SK-N-SH (cell line): Measurements from ENCODE around the gene ITGA2. TPM values are rescaled to one million over a fixed set of nuclear protein-coding genes. Genes with fewer than 3 reads are reported as not detected.

ENCODE experiments used
- CTCF ChIA-PET: fragments of 300-600, 350-600 bp; formaldehyde crosslinking; extraction: SDS; loops from one replicate; lab custom pipeline; 2021; lab: Yijun Ruan, JAX
- POLR2A ChIA-PET: fragments of 350-600 bp; sonication (Branson Sonifier 250); formaldehyde crosslinking; extraction: SDS; loops from one replicate; lab custom pipeline; 2020; ENCODE audit warnings: antibody characterized with exemption, inconsistent platforms; lab: Yijun Ruan, JAX
- DNase-seq: peaks from one replicate; pipeline ENCODE4 v3.0.0; 2012
- H2AFZ ChIP-seq: fragments of 200-600 bp; sonication (generic); 2 replicates; pipeline ENCODE4 v1.8.1; 2016; ENCODE audit warnings: antibody characterized with exemption, mild to moderate bottlenecking, low read depth
- H3F3A ChIP-seq: fragments of 200-600 bp; sonication (generic); replicated peaks from 2 replicates; pipeline ENCODE3; 2016; ENCODE audit warnings: antibody characterized with exemption, mild to moderate bottlenecking; ENCODE audit not compliant: insufficient read depth
- H3K27ac ChIP-seq, 2 experiments: fragments of 200-500 bp in 1 of 2; fragments of 200-600 bp in 1 of 2; sonication (Bioruptor generic) in 1 of 2; sonication (generic), shearing (Covaris generic) in 1 of 2; 2 replicates each; pipeline versions ENCODE4 v1.5.1 to v1.6.1; 2014 to 2016; ENCODE audit warnings: low read depth in 2 of 2, inconsistent platforms in 1 of 2, low read length in 1 of 2, mild to moderate bottlenecking in 1 of 2, mixed read lengths in 1 of 2
- H3K27me3 ChIP-seq: fragments of 200-600 bp; sonication (generic), shearing (Covaris generic); 2 replicates; pipeline ENCODE4 v1.6.1; 2016; ENCODE audit warnings: mixed run types; ENCODE audit not compliant: insufficient read depth
- H3K36me3 ChIP-seq, 2 experiments: fragments of 200-500 bp in 1 of 2; fragments of 200-600 bp in 1 of 2; sonication (Bioruptor generic) in 1 of 2; sonication (generic) in 1 of 2; replicated peaks in 1 of 2; 2 replicates each; pipeline versions ENCODE3 to v1.5.1; 2014 to 2016; ENCODE audit warnings: low read length in 1 of 2, mild to moderate bottlenecking in 1 of 2; ENCODE audit not compliant: insufficient read depth in 2 of 2, control insufficient read depth in 1 of 2
- H3K4me1 ChIP-seq, 2 experiments: fragments of 200-500 bp in 1 of 2; fragments of 200-600 bp in 1 of 2; sonication (Bioruptor generic) in 1 of 2; sonication (generic), shearing (Covaris generic) in 1 of 2; 2 replicates each; pipeline versions ENCODE4 v1.5.1 to v1.6.1; 2014 to 2016; ENCODE audit warnings: low read depth in 1 of 2, low read length in 1 of 2, mixed run types in 1 of 2; ENCODE audit not compliant: insufficient read depth in 2 of 2, control insufficient read depth in 1 of 2
- H3K4me2 ChIP-seq: fragments of 200-600 bp; sonication (generic), shearing (Covaris generic); 2 replicates; pipeline ENCODE4 v1.6.1; 2017; ENCODE audit warnings: mixed run types
- H3K4me3 ChIP-seq, 2 experiments: fragments of 200-500 bp in 1 of 2; fragments of 200-600 bp in 1 of 2; sonication (Bioruptor generic) in 1 of 2; sonication (generic), shearing (Covaris generic) in 1 of 2; 2 replicates each; pipeline versions ENCODE4 v1.5.1 to v1.8.1; 2014 to 2016; ENCODE audit warnings: low read depth in 2 of 2, inconsistent platforms in 1 of 2, low read length in 1 of 2, mild to moderate bottlenecking in 1 of 2, mixed read lengths in 1 of 2, moderate library complexity in 1 of 2
- H3K79me2 ChIP-seq: fragments of 200-600 bp; sonication (generic); 2 replicates; pipeline ENCODE4 v1.8.1; 2017; ENCODE audit warnings: mild to moderate bottlenecking; ENCODE audit not compliant: insufficient read depth
- H3K9ac ChIP-seq: fragments of 200-600 bp; sonication (generic); 2 replicates; pipeline ENCODE4 v1.6.1; 2017; ENCODE audit warnings: mixed run types
- H3K9me2 ChIP-seq: fragments of 200-600 bp; sonication (generic); 2 replicates; pipeline ENCODE4 v1.6.1; 2017; ENCODE audit warnings: mixed run types
- H3K9me3 ChIP-seq: fragments of 200-600 bp; sonication (generic); 2 replicates; pipeline ENCODE4 v1.6.1; 2017; ENCODE audit warnings: mixed run types, mild to moderate bottlenecking, moderate library complexity
- H4K20me1 ChIP-seq: fragments of 200-600 bp; sonication (generic); 2 replicates; pipeline ENCODE4 v1.6.1; 2017; ENCODE audit warnings: mild to moderate bottlenecking, mixed run types; ENCODE audit not compliant: insufficient read depth
- CHD2 ChIP-seq: fragments of 150-350 bp; IDR thresholded peaks from 2 replicates; pipeline ENCODE4 v1.6.1; 2018; ENCODE audit warnings: low read length; ENCODE audit not compliant: partially characterized antibody
- CTCF ChIP-seq: fragments of 200-600 bp; sonication (generic); IDR thresholded peaks from 2 replicates; pipeline ENCODE4 v1.6.1; 2017; ENCODE audit warnings: antibody characterized with exemption, mild to moderate bottlenecking, moderate library complexity
- ELF1 ChIP-seq: IDR thresholded peaks from 2 replicates; pipeline ENCODE4 v1.4.0; 2012
- EP300 ChIP-seq, 2 experiments: IDR thresholded peaks; 2 replicates each; pipeline versions ENCODE4 v1.4.0 to v1.6.1; 2012; ENCODE audit warnings: borderline replicate concordance in 1 of 2, low read depth in 1 of 2, low read length in 1 of 2
- EZH2phosphoT487 ChIP-seq: fragments of 200-600 bp; sonication (generic); IDR thresholded peaks from 2 replicates; pipeline ENCODE4 v1.6.1; 2017; ENCODE audit warnings: low read depth, mixed run types, mild to moderate bottlenecking, antibody characterized with exemption, moderate library complexity, borderline replicate concordance
- FOXJ3 ChIP-seq: sonication (generic); formaldehyde crosslinking; IDR thresholded peaks from 2 replicates; pipeline ENCODE4 v1.5.1; 2020; ENCODE audit warnings: mild to moderate bottlenecking, missing genetic modification reagents
- FOXM1 ChIP-seq: IDR thresholded peaks from 2 replicates; pipeline ENCODE4 v1.4.0; 2012; ENCODE audit warnings: low read depth, mild to moderate bottlenecking
- GATA2 ChIP-seq: sonication (generic); formaldehyde crosslinking; IDR thresholded peaks from 2 replicates; pipeline ENCODE4 v1.5.0; 2020; ENCODE audit warnings: mild to moderate bottlenecking, missing genetic modification reagents
- JUND ChIP-seq: IDR thresholded peaks from 2 replicates; pipeline ENCODE4 v1.4.0; 2012
- MXI1 ChIP-seq: IDR thresholded peaks from 2 replicates; pipeline ENCODE4 v1.6.1; 2012; ENCODE audit warnings: mild to moderate bottlenecking, low read depth, low read length, improper control_type of control experiment
- NRF1 ChIP-seq: IDR thresholded peaks from 2 replicates; pipeline ENCODE4 v1.6.1; 2012; ENCODE audit warnings: low read depth, mild to moderate bottlenecking, low read length
- POLR2AphosphoS5 ChIP-seq: IDR thresholded peaks from 2 replicates; pipeline ENCODE4 v1.6.1; 2012; ENCODE audit warnings: low read depth, low read length
- RCOR1 ChIP-seq: fragments of 150-350 bp; IDR thresholded peaks from 2 replicates; pipeline ENCODE4 v1.6.1; 2017; ENCODE audit warnings: antibody characterized with exemption, low read length
- REST ChIP-seq: IDR thresholded peaks from 2 replicates; pipeline ENCODE4 v1.6.1; 2012; ENCODE audit warnings: mild to moderate bottlenecking, low read depth, low read length, moderate library complexity
- RXRA ChIP-seq: IDR thresholded peaks from 2 replicates; pipeline ENCODE4 v1.4.0; 2012; ENCODE audit warnings: low read depth, mild to moderate bottlenecking, borderline replicate concordance
- SIN3A ChIP-seq: IDR thresholded peaks from 2 replicates; pipeline ENCODE4 v1.6.1; 2012; ENCODE audit warnings: low read depth, mild to moderate bottlenecking, low read length, moderate library complexity, borderline replicate concordance
- TAF1 ChIP-seq: IDR thresholded peaks from 2 replicates; pipeline ENCODE4 v1.6.1; 2012; ENCODE audit warnings: low read depth, mild to moderate bottlenecking, low read length, moderate library complexity, borderline replicate concordance
- TEAD4 ChIP-seq: IDR thresholded peaks from 2 replicates; pipeline ENCODE4 v1.4.0; 2012; ENCODE audit warnings: mild to moderate bottlenecking, borderline replicate concordance; ENCODE audit not compliant: insufficient read depth
- USF2 ChIP-seq: fragments of 150-350 bp; IDR thresholded peaks from 2 replicates; pipeline ENCODE4 v1.6.1; 2017; ENCODE audit warnings: antibody characterized with exemption, low read length, low read depth, borderline replicate concordance
- YY1 ChIP-seq: IDR thresholded peaks from 2 replicates; pipeline ENCODE4 v1.4.0; 2012; ENCODE audit warnings: low read depth, mild to moderate bottlenecking
- WGBS: methylation state at CpG from one replicate; pipeline ENCODE4 v1.1.6; 2017; ENCODE audit warnings: low lambda C conversion rate; 5-methylcytosine and 5-hydroxymethylcytosine counted together
- polyA plus RNA-seq, 3 experiments: library from polyadenylated mRNA; depleted of rRNA; stranded (reverse); fragments of >200 nt; gene quantifications; 2 replicates each; pipeline ENCODE4 v1.2.3, GENCODE V29; 2012
- TF ChIP-seq, protein P1 (sequence below): IDR thresholded peaks from 2 replicates; pipeline ENCODE4 v1.4.0; 2012; ENCODE audit warnings: low read depth
- TF ChIP-seq, protein P2 (sequence below): IDR thresholded peaks from 2 replicates; pipeline ENCODE4; 2012
- TF ChIP-seq, protein P3 (sequence below): IDR thresholded peaks from 2 replicates; pipeline ENCODE4 v1.4.0; 2012; ENCODE audit warnings: low read depth, borderline replicate concordance

The ITGA2 gene
- polyA plus RNA-seq, 1 of the 3 experiments (the other 2 are of a cell fraction) = 38.2 TPM

DNA sequence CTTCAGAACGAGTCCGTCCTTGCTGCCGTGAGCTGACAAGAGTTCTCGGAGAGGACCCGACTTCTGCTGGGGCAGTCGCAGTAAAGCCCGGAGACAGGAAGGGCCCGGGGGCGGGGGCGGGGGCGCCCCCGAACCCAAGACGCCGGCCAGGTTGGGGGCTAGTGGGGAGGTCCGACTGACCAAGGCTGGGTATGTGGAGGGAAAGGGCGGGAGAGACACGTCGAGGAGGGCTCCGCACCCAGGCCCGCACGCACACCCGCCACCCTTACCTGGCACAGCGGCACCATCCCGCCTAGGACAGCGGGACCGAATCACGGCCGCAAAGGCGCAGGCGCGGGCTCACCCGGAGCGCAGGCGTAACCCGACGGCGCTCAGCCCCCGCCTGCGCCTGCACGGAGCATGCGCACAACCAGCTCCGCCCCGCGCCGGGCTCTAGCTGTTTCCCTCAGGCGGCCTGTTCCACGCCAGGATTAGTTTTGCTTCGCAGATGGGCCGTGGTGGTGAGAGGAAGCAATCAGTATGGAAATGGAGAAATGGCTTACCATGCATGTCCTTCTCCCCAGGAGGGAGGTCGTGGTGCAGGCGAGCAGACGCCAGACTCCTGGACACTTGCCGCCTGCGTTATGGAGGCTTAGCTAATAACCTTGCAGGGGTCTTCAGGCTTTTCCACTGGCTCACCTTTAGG is 120.4 kb downstream of the ITGA2 start, which contains the start of gene MOCS2:
TSS of gene MOCS2 (minus strand) at position 315 of the 685 bp plus-strand sequence. CDS start 2,583 bp downstream, outside the sequence.
- peak; percentile 98 for DNase-seq
- Histone ChIP-seq H3K4me2 (peak within 1 kb of the TSS; percentile 86), H3K27ac (peak within 1 kb of the TSS in 1 of 2 experiments; percentile 89; a peak in 3 of 4 replicates), H3K9me2 (no peaks in the 10 kb centered on the region), H3K27me3 (no peaks in the 10 kb centered on the region), H3K4me3 (peak within 1 kb of the TSS; percentile 75 to 84), H2AFZ (peak within 1 kb of the TSS; percentile 75), H3F3A (peaks cover 11% of the 10 kb centered on the region), H4K20me1 (no peaks in the 10 kb centered on the region), H3K9ac (peak within 1 kb of the TSS; percentile 56), H3K79me2 (peaks cover 35% of the 10 kb centered on the region), H3K9me3 (no peaks in the 10 kb centered on the region), H3K4me1 (peaks cover 6 to 9% of the 10 kb centered on the region in 2 experiments; a peak in 2 of 4 replicates), H3K36me3 (peaks cover 4 to 26% of the 10 kb centered on the region in 2 experiments)
- ChIA-PET CTCF (interaction anchor here (1.5 to 1.7 kb wide), 4 partner anchors 11 to 1119 kb away, joined by 3 to 6 read pairs (median 4); no protein-coding TSS in a partner anchor), POLR2A (no interaction called here)
- WGBS = 3% methylated on average over 28 of the region's 54 CpGs
- TF ChIP-seq EP300 (IDR thresholded peaks at IDR 0.05; ENCODE audit: borderline replicate concordance in 1 of 2, low read depth in 1 of 2, low read length in 1 of 2) (no peak), FOXM1 (no peak), REST (no peak), FOXJ3 (CRISPR knock-in tag) (no peak), RXRA (no peak), EZH2phosphoT487 (no peak), JUND (no peak), MXI1 (peak; percentile 79; the same call in 1 of the 2 replicates), CTCF (no peak), POLR2AphosphoS5 (peak; percentile 93), TEAD4 (no peak), YY1 (0 out of 2 replicates have a peak, but pooled peaks have one; percentile 16), USF2 (no peak), SIN3A (no peak; the same call in 1 of the 2 replicates), ELF1 (no peak), GATA2 (CRISPR knock-in tag) (no peak), NRF1 (peak; percentile 96), RCOR1 (no peak), TAF1 (peak; percentile 82), CHD2 (no peak)
- TF ChIP-seq, protein P1, sequence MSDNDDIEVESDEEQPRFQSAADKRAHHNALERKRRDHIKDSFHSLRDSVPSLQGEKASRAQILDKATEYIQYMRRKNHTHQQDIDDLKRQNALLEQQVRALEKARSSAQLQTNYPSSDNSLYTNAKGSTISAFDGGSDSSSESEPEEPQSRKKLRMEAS = peak; percentile 58; the same call in 1 of the 2 replicates
- TF ChIP-seq, protein P2, sequence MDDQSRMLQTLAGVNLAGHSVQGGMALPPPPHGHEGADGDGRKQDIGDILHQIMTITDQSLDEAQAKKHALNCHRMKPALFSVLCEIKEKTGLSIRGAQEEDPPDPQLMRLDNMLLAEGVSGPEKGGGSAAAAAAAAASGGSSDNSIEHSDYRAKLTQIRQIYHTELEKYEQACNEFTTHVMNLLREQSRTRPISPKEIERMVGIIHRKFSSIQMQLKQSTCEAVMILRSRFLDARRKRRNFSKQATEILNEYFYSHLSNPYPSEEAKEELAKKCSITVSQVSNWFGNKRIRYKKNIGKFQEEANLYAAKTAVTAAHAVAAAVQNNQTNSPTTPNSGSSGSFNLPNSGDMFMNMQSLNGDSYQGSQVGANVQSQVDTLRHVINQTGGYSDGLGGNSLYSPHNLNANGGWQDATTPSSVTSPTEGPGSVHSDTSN = no peak
- TF ChIP-seq, protein P3, sequence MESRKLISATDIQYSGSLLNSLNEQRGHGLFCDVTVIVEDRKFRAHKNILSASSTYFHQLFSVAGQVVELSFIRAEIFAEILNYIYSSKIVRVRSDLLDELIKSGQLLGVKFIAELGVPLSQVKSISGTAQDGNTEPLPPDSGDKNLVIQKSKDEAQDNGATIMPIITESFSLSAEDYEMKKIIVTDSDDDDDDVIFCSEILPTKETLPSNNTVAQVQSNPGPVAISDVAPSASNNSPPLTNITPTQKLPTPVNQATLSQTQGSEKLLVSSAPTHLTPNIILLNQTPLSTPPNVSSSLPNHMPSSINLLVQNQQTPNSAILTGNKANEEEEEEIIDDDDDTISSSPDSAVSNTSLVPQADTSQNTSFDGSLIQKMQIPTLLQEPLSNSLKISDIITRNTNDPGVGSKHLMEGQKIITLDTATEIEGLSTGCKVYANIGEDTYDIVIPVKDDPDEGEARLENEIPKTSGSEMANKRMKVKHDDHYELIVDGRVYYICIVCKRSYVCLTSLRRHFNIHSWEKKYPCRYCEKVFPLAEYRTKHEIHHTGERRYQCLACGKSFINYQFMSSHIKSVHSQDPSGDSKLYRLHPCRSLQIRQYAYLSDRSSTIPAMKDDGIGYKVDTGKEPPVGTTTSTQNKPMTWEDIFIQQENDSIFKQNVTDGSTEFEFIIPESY = no peak
